HL-60 (cell line): ENCODE results near the gene PLPP2.

ENCODE experiments used
- DNase-seq, 2 experiments: peaks; one replicate each; pipeline ENCODE4 v3.0.0-alpha.2; 2010 to 2020; ENCODE audit warnings: low read depth in 1 of 2, low spot score in 1 of 2
- H3K27ac ChIP-seq: fragments of 250-450 bp; sonication (Bioruptor Pico); replicated peaks from 2 replicates; pipeline ENCODE4 v1.5.1; 2020; ENCODE audit warnings: mild to moderate bottlenecking, moderate library complexity
- H3K27me3 ChIP-seq: fragments of 250-450 bp; sonication (Bioruptor Pico); 2 replicates; pipeline ENCODE4 v1.5.1; 2021; ENCODE audit warnings: mild to moderate bottlenecking, moderate library complexity; ENCODE audit not compliant: insufficient read depth, poor library complexity, severe bottlenecking
- H3K4me3 ChIP-seq: replicated peaks from 2 replicates; pipeline ENCODE4 v1.5.1; 2011; ENCODE audit warnings: mild to moderate bottlenecking, control low read depth, low read length; ENCODE audit not compliant: insufficient read depth
- CTCF ChIP-seq: IDR thresholded peaks from one replicate; pipeline ENCODE4 v1.5.1; 2011; ENCODE audit warnings: low read length, control low read depth, inconsistent platforms; ENCODE audit not compliant: insufficient read depth
- GABPA ChIP-seq: IDR thresholded peaks from 2 replicates; pipeline ENCODE4 v1.6.1; 2012; ENCODE audit warnings: low read depth
- POLR2AphosphoS5 ChIP-seq: IDR thresholded peaks from 2 replicates; pipeline ENCODE4 v1.6.1; 2012; ENCODE audit warnings: low read depth
- REST ChIP-seq: IDR thresholded peaks from 2 replicates; pipeline ENCODE4 v1.6.1; 2012; ENCODE audit warnings: low read depth; ENCODE audit not compliant: insufficient replicate concordance
- SPI1 ChIP-seq: IDR thresholded peaks from 2 replicates; pipeline ENCODE4 v1.6.1; 2012; ENCODE audit warnings: low read depth, mild to moderate bottlenecking, borderline replicate concordance
- long read RNA-seq: library from polyadenylated mRNA; unstranded; transcript quantifications from one replicate; pipeline ENCODE4 v2.0.0, GENCODE V29; 2020

Gene PLPP2
- long read RNA-seq = 0 reads

GRCh38 chr19:291006-291521, at the start of gene PLPP2:
TSS of gene PLPP2 (minus strand) at chr19:291403. CDS start at chr19:291336, 67 bp downstream.
- Histone ChIP-seq H3K27me3 (peaks cover 18% of the 10 kb centered on the region), H3K4me3 (no peak within 1 kb of the TSS), H3K27ac (no peak within 1 kb of the TSS)
- DNase-seq = no peak
- TF ChIP-seq REST (no peak), SPI1 (no peak), CTCF (no peak), POLR2AphosphoS5 (no peak), GABPA (no peak)

GRCh38 chr19:340620-341385, 49.6 kb upstream of the PLPP2 start:
- Histone ChIP-seq H3K4me3 (no peak overlapping the region), H3K27me3 (peaks cover 10% of the 10 kb centered on the region), H3K27ac (no peak overlapping the region)
- no peak for DNase-seq
- no peak for TF ChIP-seq SPI1
- no peak for TF ChIP-seq GABPA
- TF ChIP-seq CTCF = no peak
- TF ChIP-seq POLR2AphosphoS5 = no peak
- no peak for TF ChIP-seq REST

- no peak for DNase-seq
- no peak overlapping the region for H3K27ac ChIP-seq
- H3K4me3 ChIP-seq = no peak overlapping the region
- no peak for TF ChIP-seq SPI1
- no peak for TF ChIP-seq POLR2AphosphoS5
- TF ChIP-seq CTCF = no peak
- no peak for TF ChIP-seq GABPA
- no peak for TF ChIP-seq REST
- peaks cover 10% of the 10 kb centered on the region for H3K27me3 ChIP-seq
Observed at GRCh38 chr19:339262-339887, 48.2 kb upstream of the PLPP2 start.
